Left lobe of liver (tissue), 2 donors: Measurements from ENCODE around the gene DHX34. TPM values are rescaled to one million over a fixed set of nuclear protein-coding genes. Genes with fewer than 3 reads are reported as not detected.
A peak's percentile ranks its signal among the peaks of the same experiment; 100 is the strongest.
"Not testable (repeated sequence)": the region's sequence is repeated elsewhere in the genome, so short reads cannot be mapped to it uniquely, and the experiment has no call there.

Experiments
- ATAC-seq: fragments of 200-7000 bp; cut with Tn5 transposase; one replicate; pipeline ENCODE4 v1.9.1; 2020; ENCODE audit warnings: mild to moderate bottlenecking, moderate library complexity
- DNase-seq: peaks from one replicate; pipeline ENCODE4 v3.0.0-alpha.2; 2020; ENCODE audit warnings: low spot score
- total RNA-seq: library from RNA; stranded (reverse); gene quantifications from one replicate; pipeline ENCODE4 v1.2.1, GENCODE V29; 2021
- donor health status: DM: no; HTN: no; CAD: no; lungs with moderate emphysema.
- donor health status: DM: no; HTN: yes; CAD: no.

Gene DHX34, protein sequence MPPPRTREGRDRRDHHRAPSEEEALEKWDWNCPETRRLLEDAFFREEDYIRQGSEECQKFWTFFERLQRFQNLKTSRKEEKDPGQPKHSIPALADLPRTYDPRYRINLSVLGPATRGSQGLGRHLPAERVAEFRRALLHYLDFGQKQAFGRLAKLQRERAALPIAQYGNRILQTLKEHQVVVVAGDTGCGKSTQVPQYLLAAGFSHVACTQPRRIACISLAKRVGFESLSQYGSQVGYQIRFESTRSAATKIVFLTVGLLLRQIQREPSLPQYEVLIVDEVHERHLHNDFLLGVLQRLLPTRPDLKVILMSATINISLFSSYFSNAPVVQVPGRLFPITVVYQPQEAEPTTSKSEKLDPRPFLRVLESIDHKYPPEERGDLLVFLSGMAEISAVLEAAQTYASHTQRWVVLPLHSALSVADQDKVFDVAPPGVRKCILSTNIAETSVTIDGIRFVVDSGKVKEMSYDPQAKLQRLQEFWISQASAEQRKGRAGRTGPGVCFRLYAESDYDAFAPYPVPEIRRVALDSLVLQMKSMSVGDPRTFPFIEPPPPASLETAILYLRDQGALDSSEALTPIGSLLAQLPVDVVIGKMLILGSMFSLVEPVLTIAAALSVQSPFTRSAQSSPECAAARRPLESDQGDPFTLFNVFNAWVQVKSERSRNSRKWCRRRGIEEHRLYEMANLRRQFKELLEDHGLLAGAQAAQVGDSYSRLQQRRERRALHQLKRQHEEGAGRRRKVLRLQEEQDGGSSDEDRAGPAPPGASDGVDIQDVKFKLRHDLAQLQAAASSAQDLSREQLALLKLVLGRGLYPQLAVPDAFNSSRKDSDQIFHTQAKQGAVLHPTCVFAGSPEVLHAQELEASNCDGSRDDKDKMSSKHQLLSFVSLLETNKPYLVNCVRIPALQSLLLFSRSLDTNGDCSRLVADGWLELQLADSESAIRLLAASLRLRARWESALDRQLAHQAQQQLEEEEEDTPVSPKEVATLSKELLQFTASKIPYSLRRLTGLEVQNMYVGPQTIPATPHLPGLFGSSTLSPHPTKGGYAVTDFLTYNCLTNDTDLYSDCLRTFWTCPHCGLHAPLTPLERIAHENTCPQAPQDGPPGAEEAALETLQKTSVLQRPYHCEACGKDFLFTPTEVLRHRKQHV
- total RNA-seq = 5.9 TPM

- DNase-seq = peak; percentile 99
- peak; percentile 98 for ATAC-seq
Observed at GRCh38 chr19:47348819-47349795, at the start of gene DHX34. TSS of gene DHX34 (plus strand) at chr19:47349315. CDS start at chr19:47353031, 3,716 bp downstream.

GRCh38 chr19:47300867-47301266 is 48.2 kb upstream of the DHX34 start:
- ATAC-seq, DNase-seq: not testable (repeated sequence)

DNA sequence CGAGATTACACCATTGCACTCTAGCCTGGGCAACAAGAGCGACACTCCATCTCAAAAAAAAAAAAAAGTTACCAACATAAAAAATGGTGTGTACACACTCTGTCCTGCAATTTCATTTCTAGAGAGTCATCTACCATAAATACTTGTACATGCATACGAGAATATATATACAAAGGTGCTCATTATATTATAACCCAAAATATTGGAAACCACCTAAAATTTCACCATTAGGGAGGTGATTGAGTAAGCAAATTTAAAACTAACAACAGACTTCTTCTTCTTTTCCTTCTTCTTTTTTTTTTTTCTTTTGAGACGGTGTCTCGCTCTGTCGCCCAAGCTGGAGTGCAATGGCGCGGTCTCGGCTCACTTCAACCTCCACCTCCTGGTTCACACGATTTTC is 46.9 kb upstream of the DHX34 start:
- ATAC-seq = no peak
- no peak for DNase-seq

DNA sequence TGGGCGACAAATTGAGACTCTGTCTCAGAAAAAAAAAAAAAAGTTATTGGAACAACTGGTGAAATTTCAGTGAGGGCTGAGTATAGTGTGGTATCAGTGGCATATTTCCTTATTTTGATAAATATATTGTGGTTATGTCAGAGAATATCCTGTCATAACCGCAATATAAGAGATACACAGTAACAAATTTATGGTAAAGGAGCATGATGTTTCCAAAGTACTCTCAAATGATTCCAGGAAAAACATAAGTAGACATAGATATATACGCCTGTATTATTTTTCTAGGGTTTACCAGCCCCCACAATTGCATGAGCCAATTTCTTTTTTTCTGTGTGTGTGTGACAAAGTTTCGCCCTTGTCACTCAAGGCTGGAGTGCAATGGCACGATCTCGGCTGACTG is 45.1 kb upstream of the DHX34 start:
- DNase-seq = no peak
- no peak for ATAC-seq

GRCh38 chr19:47305309-47305751 is 43.8 kb upstream of the DHX34 start:
- DNase-seq (peak; percentile 82), ATAC-seq (peak; percentile 96)

- DNase-seq (no peak), ATAC-seq (no peak)
Observed at GRCh38 chr19:47306303-47306702, 42.8 kb upstream of the DHX34 start.

DNA sequence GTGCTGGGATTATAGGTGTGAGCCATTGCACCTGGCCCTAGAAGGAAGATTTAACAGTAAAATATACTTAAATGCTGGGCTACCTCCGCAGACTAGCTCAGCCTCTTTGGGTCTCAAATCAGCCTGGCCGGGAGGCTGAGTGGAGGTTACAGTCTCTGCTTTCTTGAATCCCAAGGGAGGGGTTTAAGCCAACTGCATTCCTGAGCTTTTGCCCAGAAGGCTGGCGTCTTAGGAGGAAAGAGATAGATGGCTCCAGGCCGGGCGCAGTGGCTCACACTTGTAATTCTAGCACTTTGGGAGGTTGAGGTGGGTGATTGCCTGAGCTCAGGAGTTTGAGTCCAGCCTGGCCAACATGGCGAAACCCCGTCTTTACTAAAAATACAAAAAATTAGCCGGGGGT is 40.1 kb upstream of the DHX34 start:
- no peak for ATAC-seq

DNA sequence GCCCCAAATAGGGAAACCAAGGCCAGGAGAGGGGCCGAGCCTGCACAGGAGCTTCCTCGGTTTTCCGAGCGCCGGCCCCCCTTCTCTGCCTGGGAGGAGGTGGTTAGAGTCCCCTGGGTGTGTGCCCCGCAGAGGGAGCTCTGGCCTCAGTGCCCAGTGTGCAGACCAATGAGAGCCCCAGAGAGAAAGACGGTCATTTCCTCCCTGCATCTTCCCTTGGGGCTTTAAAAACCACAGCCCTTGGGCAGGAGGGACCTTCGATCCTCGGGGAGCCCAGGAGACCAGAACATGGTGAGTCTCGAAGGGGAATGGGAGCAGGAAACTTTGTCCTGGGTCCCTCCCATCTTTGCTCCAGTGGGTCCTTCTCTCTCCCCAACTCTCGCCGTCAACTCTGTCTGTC is 39.5 kb upstream of the DHX34 start, which contains the start of gene C5AR1:
C5AR1 (plus strand) TSS at position 254 of the 400 bp plus-strand sequence; CDS start at position 289, 35 bp downstream.
- peak; percentile 8 for ATAC-seq
- DNase-seq = no peak

More for the DNA sequence above, 40.1 kb upstream of the DHX34 start:
- DNase-seq = no peak

- no peak for ATAC-seq
- DNase-seq = no peak
Observed at GRCh38 chr19:47310323-47310722, 38.8 kb upstream of the DHX34 start.

DNA sequence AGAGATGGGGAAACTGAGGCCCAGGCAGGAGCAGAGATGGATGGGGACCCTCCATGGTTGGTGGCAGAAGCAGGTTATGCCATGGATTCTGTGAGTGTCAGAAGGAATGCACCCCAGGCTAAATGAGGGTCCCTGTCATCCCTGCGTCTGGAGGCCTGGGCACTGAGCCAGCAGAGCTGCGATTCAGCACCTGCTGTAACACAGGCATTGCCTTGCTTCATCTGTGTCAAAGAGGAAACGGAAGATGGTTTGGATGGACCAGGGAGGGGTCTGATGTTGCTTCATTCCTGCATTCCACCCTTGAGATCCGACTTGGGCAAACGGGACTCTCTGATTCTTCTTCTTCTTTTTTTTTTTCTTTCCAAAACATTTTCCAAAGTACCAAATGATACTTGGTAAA is 38.3 kb upstream of the DHX34 start:
- ATAC-seq (no peak), DNase-seq (no peak)

DNA sequence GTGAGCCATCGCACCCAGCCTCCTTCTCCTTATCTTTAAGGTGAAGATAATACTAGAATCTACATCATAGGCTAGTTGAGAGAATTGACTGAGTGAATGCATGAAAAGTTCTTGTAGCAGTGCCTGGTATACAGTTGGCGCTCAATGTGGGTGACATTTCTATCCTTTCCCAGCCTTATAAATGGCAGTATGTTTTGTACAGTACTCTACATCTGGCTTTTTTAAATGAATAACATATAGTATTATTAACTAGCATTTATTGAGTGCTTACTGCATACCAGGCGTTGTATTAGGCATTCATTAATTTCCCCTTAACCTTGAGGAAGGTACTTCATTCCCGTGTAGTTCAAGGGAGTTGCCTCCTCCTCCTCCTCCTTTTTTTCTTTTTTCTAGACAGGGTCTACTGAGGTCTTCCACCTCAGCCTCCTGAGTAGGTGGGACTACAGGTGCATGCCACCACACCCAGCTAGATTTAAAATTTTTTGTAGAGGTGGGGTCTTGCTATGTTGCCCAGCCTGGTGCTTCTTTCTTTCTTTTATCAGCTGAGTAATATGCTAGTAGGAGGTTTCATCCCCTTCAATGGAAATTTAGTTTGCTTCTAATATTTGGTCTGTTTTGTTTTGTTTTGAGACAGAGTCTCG is 36.6 kb upstream of the DHX34 start:
- no peak for ATAC-seq
- no peak for DNase-seq

GRCh38 chr19:47313754-47314295 is 35.3 kb upstream of the DHX34 start:
- DNase-seq = no peak
- peak; percentile 3 for ATAC-seq

DNA sequence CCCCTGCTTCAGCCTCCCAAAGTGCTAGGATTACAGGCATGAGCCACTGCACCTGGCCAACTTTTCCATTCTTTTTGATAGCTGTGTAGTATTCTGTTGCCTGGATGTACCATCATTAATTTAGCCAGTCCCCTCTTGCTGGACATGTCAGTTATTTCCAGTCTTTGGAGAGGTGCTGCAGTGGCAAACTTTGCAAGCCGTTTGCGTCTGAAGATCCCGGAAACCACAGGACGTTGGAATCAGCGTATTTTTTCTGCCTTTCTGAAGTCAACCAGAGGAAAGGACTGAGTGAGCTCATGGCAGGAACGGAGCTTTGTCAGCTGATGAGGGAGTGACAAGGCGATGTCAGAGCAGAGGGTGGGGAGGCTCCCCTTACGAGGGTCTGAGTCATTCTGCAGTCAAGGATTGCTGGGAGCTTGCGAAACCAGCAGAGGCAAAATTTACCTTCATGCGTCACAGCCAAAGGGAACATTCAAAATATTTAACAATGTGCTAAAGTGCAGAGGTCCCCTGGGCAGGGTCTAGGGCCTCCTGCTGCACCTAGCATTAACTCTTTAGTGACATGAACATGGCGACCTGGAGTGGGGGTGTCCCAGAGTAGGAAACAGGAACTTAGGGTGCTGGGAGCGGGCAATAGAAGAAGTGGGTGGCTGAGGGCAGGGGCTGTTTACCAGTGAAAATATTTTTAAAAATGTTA is 33.8 kb upstream of the DHX34 start:
- DNase-seq (peak; percentile 90), ATAC-seq (peak; percentile 86)

- no peak for ATAC-seq
Observed at GRCh38 chr19:47316513-47316912, 32.6 kb upstream of the DHX34 start.

DNA sequence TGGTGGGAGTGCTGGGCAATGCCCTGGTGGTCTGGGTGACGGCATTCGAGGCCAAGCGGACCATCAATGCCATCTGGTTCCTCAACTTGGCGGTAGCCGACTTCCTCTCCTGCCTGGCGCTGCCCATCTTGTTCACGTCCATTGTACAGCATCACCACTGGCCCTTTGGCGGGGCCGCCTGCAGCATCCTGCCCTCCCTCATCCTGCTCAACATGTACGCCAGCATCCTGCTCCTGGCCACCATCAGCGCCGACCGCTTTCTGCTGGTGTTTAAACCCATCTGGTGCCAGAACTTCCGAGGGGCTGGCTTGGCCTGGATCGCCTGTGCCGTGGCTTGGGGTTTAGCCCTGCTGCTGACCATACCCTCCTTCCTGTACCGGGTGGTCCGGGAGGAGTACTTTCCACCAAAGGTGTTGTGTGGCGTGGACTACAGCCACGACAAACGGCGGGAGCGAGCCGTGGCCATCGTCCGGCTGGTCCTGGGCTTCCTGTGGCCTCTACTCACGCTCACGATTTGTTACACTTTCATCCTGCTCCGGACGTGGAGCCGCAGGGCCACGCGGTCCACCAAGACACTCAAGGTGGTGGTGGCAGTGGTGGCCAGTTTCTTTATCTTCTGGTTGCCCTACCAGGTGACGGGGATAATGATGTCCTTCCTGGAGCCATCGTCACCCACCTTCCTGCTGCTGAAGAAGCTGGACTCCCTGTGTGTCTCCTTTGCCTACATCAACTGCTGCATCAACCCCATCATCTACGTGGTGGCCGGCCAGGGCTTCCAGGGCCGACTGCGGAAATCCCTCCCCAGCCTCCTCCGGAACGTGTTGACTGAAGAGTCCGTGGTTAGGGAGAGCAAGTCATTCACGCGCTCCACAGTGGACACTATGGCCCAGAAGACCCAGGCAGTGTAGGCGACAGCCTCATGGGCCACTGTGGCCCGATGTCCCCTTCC is 28.9 kb upstream of the DHX34 start:
- ATAC-seq (no peak), DNase-seq (no peak)

More at GRCh38 chr19:47316513-47316912, 32.6 kb upstream of the DHX34 start:
- DNase-seq = no peak

GRCh38 chr19:47321630-47322029 is 27.5 kb upstream of the DHX34 start:
- ATAC-seq (no peak), DNase-seq (no peak)

GRCh38 chr19:47322058-47322457 is 27.1 kb upstream of the DHX34 start:
- DNase-seq (no peak), ATAC-seq (no peak)
